ENCODE measurements around the gene NCR1.
"Not testable (repeated sequence)": the region's sequence is repeated elsewhere in the genome, so short reads cannot be mapped to it uniquely, and the experiment has no call there.

The NCR1 gene, protein sequence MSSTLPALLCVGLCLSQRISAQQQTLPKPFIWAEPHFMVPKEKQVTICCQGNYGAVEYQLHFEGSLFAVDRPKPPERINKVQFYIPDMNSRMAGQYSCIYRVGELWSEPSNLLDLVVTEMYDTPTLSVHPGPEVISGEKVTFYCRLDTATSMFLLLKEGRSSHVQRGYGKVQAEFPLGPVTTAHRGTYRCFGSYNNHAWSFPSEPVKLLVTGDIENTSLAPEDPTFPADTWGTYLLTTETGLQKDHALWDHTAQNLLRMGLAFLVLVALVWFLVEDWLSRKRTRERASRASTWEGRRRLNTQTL

DNA sequence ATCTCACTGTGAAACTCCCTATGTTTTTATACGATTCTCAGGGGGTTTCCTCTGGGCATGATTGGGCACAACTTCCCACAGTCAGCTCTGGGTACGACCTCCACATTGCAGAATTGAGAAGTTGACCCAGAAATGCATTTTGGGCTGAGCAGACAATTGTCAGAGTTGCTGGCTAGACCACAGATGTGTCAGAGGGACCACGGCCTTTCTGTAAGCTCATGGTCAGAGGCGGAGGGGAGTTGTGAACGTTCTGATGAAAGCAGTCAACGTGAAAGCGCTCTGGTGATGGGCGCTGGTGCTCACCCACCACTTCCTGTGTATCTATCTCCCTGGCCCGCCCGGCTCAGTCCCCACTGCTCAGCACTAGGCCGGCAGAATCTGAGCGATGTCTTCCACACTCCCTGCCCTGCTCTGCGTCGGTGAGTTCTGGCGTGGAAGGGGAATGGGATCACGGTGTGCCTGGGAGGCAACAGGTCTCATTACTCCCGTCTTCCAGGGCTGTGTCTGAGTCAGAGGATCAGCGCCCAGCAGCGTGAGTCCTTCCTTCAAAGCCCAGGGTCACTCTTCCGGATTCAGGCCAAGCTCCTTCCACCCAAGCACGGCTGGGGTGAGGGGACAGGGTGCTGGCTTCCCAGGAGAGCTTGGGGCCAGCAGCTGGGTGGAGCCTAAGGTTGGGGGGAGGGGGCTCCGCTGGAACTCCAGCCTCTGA is at the start of gene NCR1:
Gene NCR1 (plus strand): TSS at position 346 of the 709 bp plus-strand sequence. CDS start 40 bp downstream, at position 386.
- DNase-seq = peak; percentile 47

DNA sequence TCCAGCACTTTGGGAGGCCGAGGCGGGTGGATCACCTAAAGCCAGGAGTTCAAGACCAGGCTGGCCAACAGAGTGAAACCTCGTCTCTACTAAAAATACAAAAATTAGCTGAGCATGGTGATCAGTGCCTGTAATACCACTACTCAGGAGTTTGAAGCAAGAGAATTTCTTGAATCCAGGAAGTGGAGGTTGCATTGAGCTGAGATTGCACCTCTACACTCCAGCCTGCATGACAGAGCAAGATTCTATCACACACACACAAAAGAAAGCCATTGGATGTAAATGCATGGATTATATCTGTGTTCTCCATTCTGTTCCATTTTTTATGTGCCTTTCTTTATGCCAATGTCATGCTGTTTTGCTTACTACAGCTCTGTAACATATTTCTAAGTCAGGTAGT is 47.5 kb upstream of the NCR1 start:
- not testable (repeated sequence) for DNase-seq

DNA sequence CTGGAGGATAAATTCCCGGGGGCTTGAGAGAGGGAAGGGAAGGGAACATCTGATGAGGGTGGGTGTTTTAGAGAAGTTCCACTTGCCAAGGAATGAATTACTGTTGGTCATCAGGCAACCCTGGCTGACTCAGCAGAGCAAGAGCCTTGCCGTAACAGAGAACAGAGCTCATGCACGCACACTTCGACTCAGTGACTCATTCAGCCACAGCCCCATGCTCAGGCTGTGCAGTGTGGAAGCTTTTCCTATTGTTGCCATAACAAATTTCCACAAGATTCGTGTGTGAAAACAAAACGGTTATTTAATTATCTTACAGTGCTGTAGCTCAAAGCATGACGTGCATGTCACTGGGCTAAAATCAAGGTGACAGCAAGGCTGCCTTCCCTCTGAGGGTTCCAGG is 46.5 kb upstream of the NCR1 start:
- not testable (repeated sequence) for DNase-seq

DNA sequence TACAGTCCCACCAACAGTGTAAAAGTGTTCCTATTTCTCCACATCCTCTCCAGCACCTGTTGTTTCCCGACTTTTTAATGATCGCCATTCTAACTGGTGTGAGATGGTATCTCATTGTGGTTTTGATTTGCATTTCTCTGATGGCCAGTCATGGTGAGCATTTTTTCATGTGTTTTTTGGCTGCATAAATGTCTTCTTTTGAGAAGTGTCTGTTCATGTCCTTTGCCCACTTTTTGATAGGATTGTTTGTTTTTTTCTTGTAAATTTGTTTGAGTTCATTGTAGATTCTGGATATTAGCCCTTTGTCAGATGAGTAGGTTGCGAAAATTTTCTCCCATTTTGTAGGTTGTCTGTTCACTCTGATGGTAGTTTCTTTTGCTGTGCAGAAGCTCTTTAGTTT is 42.5 kb upstream of the NCR1 start:
- not testable (repeated sequence) for DNase-seq

DNA sequence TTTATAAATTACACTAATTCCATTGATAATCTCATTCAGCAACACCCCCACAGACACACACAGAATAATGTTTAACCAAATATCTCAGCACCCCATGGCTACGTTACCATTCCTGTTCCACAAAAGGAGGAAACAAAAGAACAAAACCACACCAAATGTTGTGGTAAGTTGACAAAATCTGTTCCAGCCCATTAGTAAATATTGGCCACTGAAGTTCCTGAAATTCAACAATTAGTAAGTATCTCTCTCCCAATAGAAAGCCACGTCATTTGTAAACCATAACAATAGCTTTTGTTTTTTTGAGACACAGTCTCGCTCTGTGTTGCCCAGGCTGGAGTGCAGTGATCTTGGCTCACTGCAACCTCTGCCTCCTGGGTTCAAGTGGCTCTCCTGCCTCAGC is 34.3 kb upstream of the NCR1 start:
- no peak for DNase-seq

DNA sequence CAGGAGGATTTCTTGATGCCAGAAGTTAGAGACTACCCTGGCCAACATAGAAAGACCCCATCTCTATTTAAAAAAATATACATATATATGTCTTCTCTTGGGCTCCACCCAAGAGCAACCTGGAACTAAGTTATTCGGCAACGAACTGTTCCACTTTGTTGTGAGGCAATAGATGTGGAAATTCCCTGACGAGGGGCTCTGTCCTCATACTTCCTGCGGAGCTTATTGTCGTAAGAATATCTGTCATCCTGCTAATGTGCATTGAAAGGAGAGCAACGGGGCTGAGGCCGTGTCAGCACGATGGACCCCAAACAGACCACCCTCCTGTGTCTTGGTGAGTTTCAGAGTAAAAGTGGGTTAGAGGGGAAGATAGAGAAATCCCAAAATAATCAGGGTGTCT is 32.0 kb upstream of the NCR1 start, which contains the start of gene FCAR:
Gene FCAR (plus strand): TSS at position 246 of the 400 bp plus-strand sequence. CDS start 55 bp downstream, at position 301.
- no peak for DNase-seq

DNA sequence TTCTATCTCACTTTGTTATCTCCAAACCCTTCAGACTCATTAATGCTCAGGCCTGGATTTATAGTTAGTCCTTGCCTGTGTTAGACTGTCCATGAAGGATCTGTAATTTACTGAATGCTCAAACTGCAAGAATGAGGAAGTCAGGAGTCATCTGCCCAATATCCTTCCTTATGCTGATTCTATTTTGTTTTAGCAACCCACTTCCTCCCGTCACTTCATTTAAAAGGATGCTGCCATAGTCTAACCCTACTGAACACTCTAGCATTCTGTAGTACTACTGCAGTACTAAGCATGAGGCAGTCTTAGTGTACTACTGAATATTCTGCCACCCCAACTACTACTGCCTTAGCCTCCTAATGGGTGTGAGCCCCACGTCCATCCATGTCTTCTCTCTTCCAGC is 30.4 kb upstream of the NCR1 start:
- no peak for DNase-seq

DNA sequence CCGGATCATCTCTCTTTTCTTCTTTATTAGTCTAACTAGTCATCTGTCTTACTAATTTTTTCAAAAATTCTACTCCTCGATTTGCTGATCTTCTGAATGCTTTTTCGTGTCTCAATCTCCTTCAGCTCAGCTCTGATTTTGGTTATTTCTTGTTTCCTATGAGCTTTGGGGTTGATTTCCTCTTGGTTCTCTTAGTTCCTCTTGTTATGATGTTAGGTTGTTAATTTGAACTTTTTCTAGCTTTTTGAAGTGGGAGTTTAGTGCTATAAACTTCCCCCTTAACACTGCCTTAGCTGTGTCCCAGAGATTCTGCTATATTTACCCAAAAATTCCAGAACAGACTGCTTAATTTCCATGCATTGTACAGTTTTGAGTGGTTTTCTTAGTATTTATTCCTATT is 28.5 kb upstream of the NCR1 start:
- no peak for DNase-seq

DNA sequence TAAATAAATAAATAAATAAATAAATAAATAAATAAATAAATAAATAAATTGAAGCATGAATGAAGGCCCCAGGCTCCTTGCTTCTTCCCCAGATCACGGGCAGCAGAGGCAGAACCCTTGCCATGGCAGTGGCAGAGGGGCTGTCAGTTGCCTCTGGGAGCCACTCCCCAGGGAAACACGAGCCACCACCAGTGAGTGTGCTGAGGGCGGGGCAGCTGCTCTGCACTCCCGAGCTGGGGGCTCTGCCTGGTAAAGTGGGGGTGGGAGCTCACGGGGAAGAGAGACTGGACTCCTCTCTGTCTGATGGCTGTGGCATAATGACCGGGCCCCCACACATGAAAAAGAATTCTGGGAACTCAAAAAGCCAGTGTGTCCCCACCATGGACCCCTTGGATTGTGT is 24.1 kb upstream of the NCR1 start:
- DNase-seq = no peak

DNA sequence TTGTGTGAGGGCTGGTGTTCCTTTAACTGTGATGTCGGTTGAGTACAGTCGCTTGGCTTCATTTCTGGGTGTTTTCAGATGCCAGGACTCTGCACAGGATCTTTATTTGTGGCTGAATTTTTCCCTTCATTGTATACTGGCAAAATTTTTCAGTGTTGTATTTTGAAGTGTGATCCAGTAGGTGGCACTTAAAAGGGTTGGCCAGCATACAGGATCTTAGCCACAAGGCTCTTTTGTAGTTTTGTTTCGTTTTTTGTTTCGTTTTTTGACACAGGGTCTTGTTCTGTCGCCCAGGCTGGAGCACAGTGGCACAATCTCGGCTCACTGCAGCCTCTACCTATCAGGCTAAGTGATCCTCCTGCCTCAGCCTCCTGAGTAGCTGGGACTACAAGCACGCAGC is 23.2 kb upstream of the NCR1 start:
- no peak for DNase-seq

DNA sequence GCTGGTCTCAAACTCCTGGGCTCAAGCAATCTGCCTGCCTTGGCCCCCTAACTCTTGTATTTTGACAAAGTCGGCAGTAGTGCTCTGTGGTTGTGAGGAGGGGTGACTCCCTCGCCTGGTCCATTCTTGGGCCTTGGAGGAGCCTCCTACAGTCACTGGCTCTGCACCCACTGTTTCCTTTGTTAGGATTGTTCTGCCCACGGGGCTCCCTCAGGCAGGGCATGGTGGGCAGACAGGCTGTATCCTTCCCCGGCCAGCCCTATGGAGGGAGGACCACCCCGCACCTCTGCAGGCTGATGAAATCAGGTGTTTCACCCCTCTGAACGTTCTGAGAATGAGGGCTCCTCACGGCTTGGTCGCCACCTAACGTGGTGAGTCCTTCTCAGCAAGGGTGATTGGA is 22.7 kb upstream of the NCR1 start:
- DNase-seq = no peak

DNA sequence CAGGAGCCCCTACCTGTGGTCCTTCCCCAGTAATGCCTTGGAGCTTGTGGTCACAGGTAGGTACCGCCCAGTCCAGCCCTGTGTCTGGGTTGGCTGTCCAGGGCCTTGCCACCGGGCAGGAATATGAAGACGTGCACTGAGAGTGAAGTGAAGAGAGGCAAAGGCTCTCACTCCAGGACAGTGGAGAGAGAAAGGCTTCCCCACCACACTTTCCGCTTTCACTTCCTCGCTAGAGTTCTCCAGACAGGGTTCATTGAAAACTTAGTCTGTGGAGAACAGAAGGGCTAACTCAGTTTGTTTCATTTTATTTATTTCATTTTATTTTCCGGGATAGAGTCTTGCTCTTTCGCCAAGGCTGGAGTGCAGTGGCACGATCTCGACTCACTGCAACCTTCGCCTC is 17.7 kb upstream of the NCR1 start:
- no peak for DNase-seq

DNA sequence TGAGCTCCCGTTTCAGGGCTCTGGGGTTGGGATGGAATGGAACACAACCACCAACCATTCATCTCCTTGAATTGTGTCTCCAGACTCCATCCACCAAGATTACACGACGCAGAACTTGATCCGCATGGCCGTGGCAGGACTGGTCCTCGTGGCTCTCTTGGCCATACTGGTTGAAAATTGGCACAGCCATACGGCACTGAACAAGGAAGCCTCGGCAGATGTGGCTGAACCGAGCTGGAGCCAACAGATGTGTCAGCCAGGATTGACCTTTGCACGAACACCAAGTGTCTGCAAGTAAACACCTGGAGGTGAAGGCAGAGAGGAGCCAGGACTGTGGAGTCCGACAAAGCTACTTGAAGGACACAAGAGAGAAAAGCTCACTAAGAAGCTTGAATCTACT is 16.4 kb upstream of the NCR1 start:
- no peak for DNase-seq

DNA sequence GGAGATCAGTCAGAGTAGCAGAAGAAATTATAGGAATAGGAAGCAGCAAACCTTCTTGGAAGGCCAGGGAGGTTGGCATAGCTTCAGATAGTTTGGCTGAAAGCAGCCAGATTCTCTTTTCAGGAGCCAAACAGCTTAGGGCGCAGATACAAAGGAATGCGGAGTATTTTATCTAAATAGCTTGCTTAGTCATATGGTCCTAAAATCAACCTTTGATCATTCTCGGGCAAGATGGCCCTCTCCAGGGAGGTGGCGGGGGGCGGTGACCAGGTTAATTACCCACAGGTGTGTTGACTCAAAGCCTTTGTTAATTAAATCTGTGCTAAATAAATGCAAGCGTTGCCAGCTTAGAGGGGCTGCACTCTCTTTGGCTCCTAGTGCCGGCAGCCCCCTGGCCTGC is 12.5 kb upstream of the NCR1 start:
- no peak for DNase-seq

DNA sequence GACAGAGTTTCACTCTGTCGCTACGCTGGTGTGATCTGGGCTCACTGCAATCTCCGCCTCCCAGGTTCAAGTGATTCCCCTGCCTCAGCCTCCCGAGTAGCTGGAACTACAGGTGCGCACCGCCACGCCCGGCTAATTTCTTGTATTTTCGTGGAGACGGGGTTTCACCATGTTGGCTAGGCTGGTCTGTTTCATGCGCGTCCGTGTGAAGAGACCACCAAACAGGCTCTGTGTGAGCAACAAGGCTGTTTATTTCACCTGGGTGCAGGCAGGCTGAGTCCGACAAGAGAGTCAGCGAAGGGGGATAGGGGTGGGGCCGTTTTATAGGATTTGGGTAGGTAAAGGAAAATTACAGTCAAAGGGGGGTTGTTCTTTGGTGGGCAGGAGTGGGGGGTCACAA is 11.8 kb upstream of the NCR1 start:
- DNase-seq = not testable (repeated sequence)

DNA sequence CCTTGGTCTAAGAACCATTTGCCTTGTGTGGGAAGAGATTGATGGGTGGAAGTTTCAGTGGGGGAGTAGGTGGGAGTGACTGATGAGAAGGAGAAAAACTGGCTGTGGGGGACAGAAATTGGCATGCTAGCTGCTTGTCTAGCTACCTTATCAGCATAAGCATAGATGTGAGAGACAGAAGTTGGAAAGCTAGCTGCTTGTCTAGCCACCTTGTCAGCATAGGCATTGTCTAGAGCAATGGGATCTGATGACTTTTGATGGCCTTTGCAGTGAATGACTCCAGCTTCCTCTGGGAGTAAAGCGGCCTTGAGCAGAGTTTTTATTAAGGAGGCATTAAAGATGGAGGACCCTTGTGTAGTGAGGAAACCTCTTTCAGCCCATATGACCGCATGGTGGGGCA is 9.9 kb upstream of the NCR1 start:
- DNase-seq = no peak

DNA sequence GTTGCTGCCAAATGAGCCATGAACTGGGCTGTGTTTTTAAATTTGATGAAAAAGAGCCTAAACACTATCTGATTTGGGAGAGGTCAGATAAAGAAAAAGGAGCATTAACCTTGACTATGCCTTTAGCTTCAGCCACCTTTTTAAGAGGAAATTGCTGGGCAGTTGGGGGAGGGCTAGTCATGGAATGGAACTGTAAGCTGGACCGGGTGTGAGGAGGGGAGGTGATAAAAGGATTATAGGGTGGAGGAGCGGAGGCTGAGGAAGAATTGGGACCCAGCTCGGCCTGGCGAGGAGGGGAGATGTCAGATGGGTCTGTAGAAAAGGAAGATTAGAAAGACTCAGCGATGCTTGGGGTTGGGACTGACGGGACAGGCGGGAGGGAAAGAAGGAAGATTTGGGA is 7.3 kb upstream of the NCR1 start:
- not testable (repeated sequence) for DNase-seq

DNA sequence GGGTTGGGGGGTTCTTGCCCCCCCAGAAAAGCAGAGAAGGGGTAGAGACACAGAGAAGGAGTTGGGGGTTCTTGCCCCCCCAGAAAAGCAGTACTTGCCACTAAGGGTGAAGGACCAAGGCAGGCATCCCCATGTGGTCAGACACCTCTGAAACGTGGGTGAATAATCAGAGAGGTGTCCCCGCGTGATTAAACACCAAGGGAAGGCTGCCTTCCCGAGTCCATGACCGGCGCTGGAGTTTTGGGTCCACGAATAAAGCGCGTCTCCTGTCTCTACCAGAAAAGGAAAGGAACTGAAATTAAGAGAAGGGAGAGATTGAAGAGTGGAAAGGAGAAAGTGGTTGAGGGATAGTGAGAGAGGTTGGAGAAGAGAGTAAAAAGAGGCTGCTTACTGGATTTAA is 6.3 kb upstream of the NCR1 start:
- not testable (repeated sequence) for DNase-seq

DNA sequence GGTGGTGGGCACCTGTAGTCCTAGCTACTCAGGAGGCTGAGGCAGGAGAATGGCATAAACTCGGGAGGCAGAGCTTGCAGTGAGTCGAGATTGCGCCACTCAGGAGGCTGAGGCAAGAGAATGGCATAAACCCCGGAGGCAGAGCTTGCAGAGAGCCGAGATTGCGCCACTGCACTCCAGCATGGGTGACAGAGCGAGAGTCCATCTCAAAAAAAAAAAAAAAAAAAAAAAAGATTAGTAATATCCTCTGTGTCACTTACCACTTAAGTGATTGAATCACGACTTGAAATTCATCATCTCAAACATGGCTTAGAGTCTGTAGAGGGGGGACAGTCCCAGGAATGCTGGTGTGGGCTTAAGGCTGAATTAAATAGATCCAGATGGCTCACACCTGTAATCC is 4.8 kb upstream of the NCR1 start:
- DNase-seq = not testable (repeated sequence)

DNA sequence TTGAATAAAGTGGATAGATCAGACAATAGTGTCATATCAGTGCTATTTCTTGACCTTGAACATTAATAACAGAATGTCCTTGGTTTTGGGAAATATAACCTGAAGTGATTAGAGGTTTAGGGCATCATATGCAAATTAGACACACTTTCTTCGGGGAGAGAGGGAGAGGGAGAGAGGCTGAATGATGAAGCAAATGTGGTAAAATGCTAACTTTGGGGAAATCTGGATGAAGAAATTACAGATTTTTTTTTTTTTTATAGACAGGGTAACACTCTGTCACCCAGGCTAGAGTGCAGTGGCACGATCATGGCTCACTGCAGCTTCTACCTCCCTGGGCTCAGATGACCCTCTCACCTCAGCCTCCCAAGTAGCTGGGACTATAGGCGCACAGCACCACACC is 3.9 kb upstream of the NCR1 start:
- no peak for DNase-seq

DNA sequence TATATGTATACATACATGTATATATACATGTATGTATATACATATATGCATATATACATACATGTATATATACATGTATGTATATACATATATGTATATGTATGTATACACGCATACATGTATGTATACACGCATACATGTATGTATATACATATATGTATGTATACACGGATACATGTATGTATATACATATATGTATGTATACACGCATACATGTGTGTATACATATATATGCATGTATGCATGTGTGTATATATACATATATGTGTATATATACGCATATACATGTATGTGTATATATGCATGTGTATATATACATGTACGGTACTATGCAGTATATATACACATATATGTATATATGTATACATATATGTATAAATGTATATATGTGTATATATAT is 2.6 kb upstream of the NCR1 start:
- DNase-seq = no peak

DNA sequence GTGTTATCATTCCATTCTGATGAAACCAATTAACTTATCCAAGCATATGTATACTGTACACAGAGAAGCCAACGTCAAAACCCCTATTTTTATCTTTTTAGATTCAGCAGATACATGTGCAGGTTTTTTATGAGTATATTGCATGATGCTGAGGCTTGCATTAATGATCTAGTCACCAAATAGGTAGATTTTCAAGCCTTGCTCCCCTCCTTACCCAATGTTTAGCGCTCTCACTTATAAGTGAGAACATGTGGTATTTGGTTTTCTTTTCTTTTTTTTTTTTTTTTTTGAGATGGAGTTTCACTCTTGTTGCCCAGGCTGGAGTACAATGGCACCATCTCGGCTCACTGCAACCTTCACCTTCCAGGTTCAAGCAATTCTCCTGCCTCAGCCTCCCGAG is 1.7 kb upstream of the NCR1 start:
- DNase-seq = not testable (repeated sequence)

DNA sequence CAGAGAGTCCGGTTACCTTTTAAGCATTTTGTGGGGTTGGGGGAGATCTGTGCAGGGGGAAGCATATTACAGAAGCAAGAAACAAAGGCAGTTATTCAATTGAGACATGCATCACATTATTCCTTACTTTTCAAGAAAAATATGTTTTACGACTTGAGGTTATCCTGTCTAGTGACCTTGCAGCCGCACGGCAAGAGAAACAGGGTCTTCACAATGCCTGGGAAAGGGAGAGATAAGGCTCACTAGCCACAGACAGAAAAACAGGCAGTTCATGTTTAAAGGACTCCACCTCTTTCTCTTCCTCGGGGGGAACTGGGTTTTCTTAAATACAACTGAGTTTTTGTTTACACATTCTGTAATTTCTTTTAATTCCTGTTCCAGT is 536 bp upstream of the NCR1 start:
- no peak for DNase-seq

DNA sequence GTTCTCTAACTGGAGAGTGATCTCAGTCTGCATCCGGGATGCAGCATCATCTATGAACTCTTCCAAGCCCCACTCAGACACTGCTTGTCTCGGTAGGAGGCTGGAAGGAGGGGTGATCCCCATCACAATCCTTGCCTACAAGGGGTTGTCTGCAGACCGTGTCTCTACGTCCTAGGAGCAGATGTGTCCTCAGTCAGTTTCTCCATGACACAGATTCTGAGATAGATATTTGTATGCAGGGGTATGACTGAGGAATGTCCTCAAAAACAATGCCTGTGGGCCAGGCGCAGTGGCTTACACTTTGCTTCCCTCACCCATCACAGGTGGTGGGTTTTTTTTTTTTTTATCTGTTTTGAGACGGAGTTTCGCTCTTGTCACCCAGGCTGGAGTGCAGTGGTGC is 871 bp downstream of the NCR1 start:
- no peak for DNase-seq

DNA sequence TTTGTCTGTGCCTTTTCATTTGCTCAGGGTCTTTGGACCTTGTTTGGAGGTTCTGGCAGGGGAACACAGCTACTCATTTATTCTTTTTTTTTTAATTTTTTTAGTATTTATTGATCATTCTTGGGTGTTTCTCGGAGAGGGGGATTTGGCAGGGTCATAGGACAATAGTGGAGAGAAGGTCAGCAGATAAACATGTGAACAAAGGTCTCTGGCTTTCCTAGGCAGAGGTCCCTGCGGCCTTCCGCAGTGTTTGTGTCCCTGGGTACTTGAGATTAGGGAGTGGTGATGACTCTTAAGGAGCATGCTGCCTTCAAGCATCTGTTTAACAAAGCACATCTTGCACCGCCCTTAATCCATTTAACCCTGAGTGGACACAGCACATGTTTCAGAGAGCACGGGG is 2.0 kb downstream of the NCR1 start:
- not testable (repeated sequence) for DNase-seq

Data from stimulated activated CD8-positive, alpha-beta memory T cell treated with anti-CD3 and anti-CD28 coated beads, Interleukin-4, amount 100 ng/mL, for 48 hours (primary cell).